Thoracic aorta (tissue), 2 donors: ENCODE data around the gene DEXI. TPM values are rescaled to one million over a fixed set of nuclear protein-coding genes. Genes with fewer than 3 reads are reported as not detected.
A peak's percentile ranks its signal among the peaks of the same experiment; 100 is the strongest.

ENCODE experiments used
- ATAC-seq: fragments of 150-250 bp; one replicate; pipeline ENCODE4 v1.8.0; 2017; ENCODE audit warnings: low read depth; ENCODE audit not compliant: insufficient number of reproducible peaks, low FRiP score
- DNase-seq: peaks from one replicate; pipeline ENCODE4 v3.0.0-alpha.2; 2020; ENCODE audit warnings: low spot score
- H3K27ac ChIP-seq, 2 donors: fragments of 200-600 bp; sonication (generic); 1 replicate in 1 of 2; 2 replicates in 1 of 2; pipeline ENCODE4 v1.5.1; 2016; ENCODE audit warnings: mild to moderate bottlenecking in 2 of 2, moderate library complexity in 2 of 2
- H3K27me3 ChIP-seq: fragments of 200-600 bp; sonication (generic); replicated peaks from 2 replicates; pipeline ENCODE4 v1.6.0; 2016; ENCODE audit warnings: mild to moderate bottlenecking; ENCODE audit not compliant: insufficient read depth
- H3K36me3 ChIP-seq: fragments of 200-600 bp; sonication (generic); one replicate; pipeline ENCODE4 v1.5.1; 2016
- H3K4me1 ChIP-seq, 2 donors: fragments of 200-600 bp; sonication (generic); 1 replicate in 1 of 2; 2 replicates in 1 of 2; pipeline versions ENCODE4 v1.5.1 to v1.6.0; 2016; ENCODE audit warnings: low read depth in 2 of 2, mild to moderate bottlenecking in 1 of 2; ENCODE audit not compliant: control insufficient read depth in 1 of 2
- H3K4me3 ChIP-seq: fragments of 200-600 bp; sonication (generic); 2 replicates; pipeline ENCODE4 v1.5.1; 2016; ENCODE audit warnings: mild to moderate bottlenecking
- H3K9me3 ChIP-seq: fragments of 200-600 bp; sonication (generic); 2 replicates; pipeline ENCODE4 v1.5.1; 2016
- CTCF ChIP-seq: fragments of 200-600 bp; sonication (generic); IDR thresholded peaks from one replicate; pipeline ENCODE4 v1.5.1; 2019; ENCODE audit warnings: antibody characterized with exemption
- total RNA-seq, 2 donors: library from RNA; depleted of rRNA; stranded (reverse); fragments of >200 nt; gene quantifications; one replicate each; pipeline versions ENCODE4 v1.1.0 to v1.2.3, GENCODE V29; 2016

DEXI gene
- total RNA-seq, 2 donors from 2014 or later: 120 to 157 TPM

- peak; percentile 46 for DNase-seq
- Histone ChIP-seq H3K4me3 (peak overlapping the region; percentile 36), H3K4me1 (peaks cover 18 to 21% of the 10 kb centered on the region in 2 donors), H3K9me3 (no peaks in the 10 kb centered on the region), H3K27ac (peak overlapping the region; percentile 42 to 57), H3K36me3 (peaks cover 10% of the 10 kb centered on the region), H3K27me3 (no peaks in the 10 kb centered on the region)
- peak; percentile 79 for ATAC-seq
- TF ChIP-seq CTCF: peak; percentile 91
These were observed 22.0 kb upstream of the DEXI start for GRCh38 chr16:10964039-10964890.

- peak; percentile 63 for DNase-seq
- Histone ChIP-seq H3K27me3 (no peaks in the 10 kb centered on the region), H3K4me1 (peaks cover 18 to 21% of the 10 kb centered on the region in 2 donors), H3K36me3 (peaks cover 10% of the 10 kb centered on the region), H3K27ac (peak overlapping the region; percentile 51 to 86), H3K9me3 (no peaks in the 10 kb centered on the region), H3K4me3 (peak overlapping the region; percentile 28)
- no peak for TF ChIP-seq CTCF
- ATAC-seq: peak; percentile 42
These were observed 19.0 kb upstream of the DEXI start for GRCh38 chr16:10961231-10961630.

GRCh38 chr16:10959161-10959560, 16.9 kb upstream of the DEXI start:
- H3K9me3 ChIP-seq: no peaks in the 10 kb centered on the region
- H3K4me3 ChIP-seq: no peak overlapping the region
- peaks cover 15 to 18% of the 10 kb centered on the region in 2 donors for H3K4me1 ChIP-seq
- H3K36me3 ChIP-seq: peaks cover 10% of the 10 kb centered on the region
- ATAC-seq (no peak), DNase-seq (no peak)
- H3K27me3 ChIP-seq: no peaks in the 10 kb centered on the region
- no peak for TF ChIP-seq CTCF
- no peak overlapping the region for H3K27ac ChIP-seq

GRCh38 chr16:10957771-10958482, 15.7 kb upstream of the DEXI start:
- no peak for ATAC-seq
- TF ChIP-seq CTCF: no peak

GRCh38 chr16:10954903-10955302, 12.6 kb upstream of the DEXI start:
- no peak overlapping the region for H3K4me3 ChIP-seq
- H3K27me3 ChIP-seq: no peaks in the 10 kb centered on the region
- no peaks in the 10 kb centered on the region for H3K4me1 ChIP-seq
- no peaks in the 10 kb centered on the region for H3K9me3 ChIP-seq
- no peaks in the 10 kb centered on the region for H3K36me3 ChIP-seq
- ATAC-seq: no peak
- H3K27ac ChIP-seq: no peak overlapping the region
- no peak for TF ChIP-seq CTCF
- DNase-seq: no peak

More at GRCh38 chr16:10957771-10958482, 15.7 kb upstream of the DEXI start:
- H3K4me1 ChIP-seq: peaks cover 15 to 17% of the 10 kb centered on the region in 2 donors
- no peak overlapping the region for H3K4me3 ChIP-seq
- no peak for DNase-seq
- H3K27me3 ChIP-seq: no peaks in the 10 kb centered on the region
- no peaks in the 10 kb centered on the region for H3K9me3 ChIP-seq
- no peak overlapping the region for H3K27ac ChIP-seq
- peaks cover 5% of the 10 kb centered on the region for H3K36me3 ChIP-seq
